BLaER1 treated with 17β-estradiol and CSF1 and Interleukin-3, amounts not matched to agents 10 nM and 100 nM (cell line): ENCODE results near the gene MEI1.

ENCODE experiments used
- H3K27ac ChIP-seq, 11 experiments: shearing (Covaris generic); formaldehyde crosslinking; 2 replicates each; pipeline ENCODE4 v1.8.1; 2022
- H3K27me3 ChIP-seq, 11 experiments: shearing (Covaris generic); formaldehyde crosslinking; 2 replicates each; pipeline ENCODE4 v1.8.1; 2022
- H3K36me3 ChIP-seq, 11 experiments: shearing (Covaris generic); formaldehyde crosslinking; 2 replicates each; pipeline ENCODE4 v1.8.1; 2022
- H3K4me1 ChIP-seq, 10 experiments: shearing (Covaris generic); formaldehyde crosslinking; 2 replicates each; pipeline ENCODE4 v1.8.1; 2022
- H3K4me2 ChIP-seq, 11 experiments: shearing (Covaris generic); formaldehyde crosslinking; 2 replicates each; pipeline ENCODE4 v1.8.1; 2022
- H3K4me3 ChIP-seq, 10 experiments: shearing (Covaris generic); formaldehyde crosslinking; 2 replicates each; pipeline ENCODE4 v1.8.1; 2022
- H3K9ac ChIP-seq, 11 experiments: shearing (Covaris generic); formaldehyde crosslinking; 2 replicates each; pipeline ENCODE4 v1.8.1; 2022
- H3K9me3 ChIP-seq, 11 experiments: shearing (Covaris generic); formaldehyde crosslinking; replicated peaks in 1 of 11; 2 replicates each; pipeline ENCODE4 v1.8.1; 2022
- H4K20me1 ChIP-seq, 11 experiments: shearing (Covaris generic); formaldehyde crosslinking; 2 replicates each; pipeline ENCODE4 v1.8.1; 2022
- Cebpa-rat ChIP-seq, 11 experiments: shearing (Covaris generic); IDR thresholded peaks; 2 replicates each; pipeline ENCODE4 v1.8.1; 2022

The MEI1 gene

DNA sequence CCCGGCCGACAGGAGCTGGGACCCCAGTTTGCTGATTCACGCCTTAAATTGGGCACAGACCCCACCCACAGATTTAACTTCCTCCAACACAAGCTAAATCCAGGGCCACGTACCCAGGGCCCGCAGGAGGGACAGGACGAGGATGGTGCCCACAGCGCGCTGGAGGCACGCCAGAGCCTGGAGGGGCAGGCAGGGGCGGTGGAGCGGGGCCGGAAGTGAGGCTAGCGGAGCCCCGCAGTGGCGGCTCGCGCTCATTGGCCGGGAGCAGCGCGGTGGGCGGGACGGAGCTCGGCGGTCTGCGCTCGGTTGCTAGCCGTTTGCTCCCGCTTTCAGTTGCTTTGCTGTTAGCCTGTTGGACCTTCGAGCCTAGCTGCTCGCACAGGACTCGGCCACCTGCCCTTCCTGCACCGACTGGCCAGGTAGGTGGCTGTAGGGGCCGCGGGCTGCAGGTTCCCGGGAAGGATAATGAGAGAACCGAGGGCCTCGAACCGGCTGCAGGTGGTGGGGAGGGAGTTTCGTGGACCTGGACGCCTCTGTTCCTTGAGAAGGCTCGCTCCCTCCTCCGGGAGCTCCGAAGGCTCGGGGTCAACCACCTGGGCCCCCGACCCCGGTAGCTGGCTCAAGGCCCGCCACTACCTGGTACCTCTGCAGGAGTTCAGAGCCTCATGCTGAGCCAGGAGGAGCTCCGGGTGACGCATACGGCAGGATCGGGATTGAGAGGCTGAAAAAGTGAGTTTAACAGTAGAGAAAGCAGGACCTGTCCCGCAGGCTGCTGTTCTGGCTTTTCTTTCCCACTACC is 101.2 kb downstream of the MEI1 start, which contains the start of gene CCDC134:
Gene CCDC134, plus strand, starts transcription at position 332 of the 799 bp plus-strand sequence. CDS start 8,212 bp downstream, outside the sequence.
- Histone ChIP-seq H3K9ac (peak within 1 kb of the TSS; percentile 80 to 88 (median 85)), H3K4me1 (peaks cover 31 to 56% (median 46%) of the 10 kb centered on the region in 10 experiments), H3K9me3 (no peaks in the 10 kb centered on the region), H3K27ac (peak within 1 kb of the TSS; percentile 67 to 92 (median 84)), H4K20me1 (no peaks in the 10 kb centered on the region; a peak in 4 of 22 replicates), H3K36me3 (peaks cover 0 to 7% (median 0%) of the 10 kb centered on the region in 11 experiments; a peak in 4 of 22 replicates), H3K4me2 (peak within 1 kb of the TSS; percentile 88 to 97 (median 94)), H3K27me3 (no peaks in the 10 kb centered on the region), H3K4me3 (peak within 1 kb of the TSS; percentile 74 to 88 (median 81))
- TF ChIP-seq Cebpa-rat (IDR thresholded peaks at IDR 0.05): no peak

DNA sequence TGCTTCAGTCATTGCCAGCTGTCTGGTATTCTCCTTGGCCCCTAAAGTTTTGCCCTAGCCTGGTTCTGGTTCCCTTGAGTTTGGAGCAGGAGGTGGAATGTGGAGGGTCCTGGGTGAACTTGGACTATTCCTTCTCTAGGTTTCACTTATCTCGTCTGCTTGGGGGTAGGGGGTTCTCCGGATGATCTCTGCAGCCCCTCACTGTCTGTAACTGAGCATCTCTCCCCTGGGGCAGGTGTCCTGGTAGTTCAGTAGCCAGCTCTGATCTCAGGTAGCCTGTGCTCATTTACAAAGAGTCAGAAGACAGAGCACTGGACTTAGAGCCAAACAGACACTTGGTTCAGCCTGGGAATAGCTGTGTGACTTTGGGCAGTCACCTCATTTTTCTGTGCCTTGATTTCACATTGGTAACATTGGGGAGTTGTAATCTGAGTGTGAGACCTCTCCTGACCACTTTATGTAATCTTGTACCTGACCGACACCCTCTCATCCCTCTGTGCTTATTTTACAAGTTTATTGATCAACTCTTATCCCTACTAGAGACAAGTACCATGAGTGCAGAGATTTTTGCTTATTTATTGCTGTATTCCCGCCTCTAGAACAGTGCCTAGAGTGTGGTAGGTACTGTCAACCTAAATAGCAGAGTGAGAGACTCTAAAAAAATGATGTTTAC is 102.0 kb downstream of the MEI1 start:
- Histone ChIP-seq H3K9me3 (no peaks in the 10 kb centered on the region), H3K27ac (peak overlapping the region; percentile 56 to 92 (median 84); a peak in 21 of 22 replicates), H3K4me1 (peaks cover 31 to 63% (median 50%) of the 10 kb centered on the region in 10 experiments), H3K4me2 (peak overlapping the region; percentile 88 to 97 (median 94)), H4K20me1 (no peaks in the 10 kb centered on the region; a peak in 4 of 22 replicates), H3K36me3 (peaks cover 0 to 5% (median 0%) of the 10 kb centered on the region in 11 experiments; a peak in 2 of 22 replicates), H3K9ac (peak overlapping the region; percentile 80 to 88 (median 85)), H3K27me3 (no peaks in the 10 kb centered on the region), H3K4me3 (peak overlapping the region; percentile 74 to 88 (median 81))
- no peak for TF ChIP-seq Cebpa-rat (IDR thresholded peaks at IDR 0.05)

DNA sequence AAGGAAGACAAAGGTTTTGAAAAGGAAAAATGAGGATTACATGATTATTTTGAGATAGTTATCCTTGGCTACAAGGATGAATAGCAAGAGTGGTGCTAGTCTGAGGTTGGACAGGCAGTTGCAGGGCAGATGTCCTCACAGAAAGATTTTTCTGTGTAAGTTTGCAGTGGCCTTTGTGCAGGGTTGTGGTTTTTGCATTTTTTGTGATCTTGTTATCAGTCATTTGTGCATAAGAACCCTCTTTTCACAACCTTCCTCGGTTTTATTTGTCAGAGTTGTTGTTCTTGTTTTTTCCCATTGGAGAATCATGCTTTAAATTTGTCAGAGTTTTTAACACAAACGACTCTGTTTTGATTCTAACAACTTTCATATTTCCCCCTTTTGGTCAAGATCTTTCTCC is 102.6 kb downstream of the MEI1 start:
- Histone ChIP-seq H3K4me2 (peak overlapping the region; percentile 88 to 97 (median 94)), H3K4me3 (peak overlapping the region; percentile 74 to 88 (median 81); a peak in 15 of 20 replicates), H3K9ac (peak overlapping the region in 10 of 11 experiments; percentile 80 to 88 (median 85); a peak in 13 of 22 replicates), H3K27me3 (no peaks in the 10 kb centered on the region), H4K20me1 (no peaks in the 10 kb centered on the region; a peak in 4 of 22 replicates), H3K36me3 (peaks cover 0 to 5% (median 0%) of the 10 kb centered on the region in 11 experiments; a peak in 2 of 22 replicates), H3K27ac (no peak overlapping the region), H3K9me3 (no peaks in the 10 kb centered on the region), H3K4me1 (peaks cover 31 to 63% (median 51%) of the 10 kb centered on the region in 10 experiments)
- no peak for TF ChIP-seq Cebpa-rat (IDR thresholded peaks at IDR 0.05)

DNA sequence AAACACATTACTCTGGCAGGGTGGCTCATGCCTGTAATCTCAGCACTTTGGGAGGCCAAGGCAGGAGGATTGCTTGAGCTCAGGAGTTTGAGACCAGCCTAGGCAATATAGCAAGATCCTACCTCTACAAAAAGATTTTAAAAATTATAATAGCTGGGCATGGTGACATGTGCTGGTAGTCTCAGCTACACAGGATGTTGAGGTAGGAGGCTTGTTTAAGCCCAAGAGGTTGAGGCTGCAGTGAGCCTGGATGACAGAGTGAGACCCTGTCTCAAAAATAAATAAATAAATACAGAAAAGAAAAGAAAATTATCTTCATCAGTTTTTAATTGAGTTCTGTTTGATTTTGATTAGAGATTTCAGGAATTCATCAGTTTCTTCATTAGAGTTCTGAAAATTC is 106.3 kb downstream of the MEI1 start:
- Histone ChIP-seq H3K4me1 (peaks cover 19 to 48% (median 38%) of the 10 kb centered on the region in 10 experiments), H4K20me1 (peaks cover 0 to 24% (median 4%) of the 10 kb centered on the region in 11 experiments; a peak in 8 of 22 replicates), H3K27ac (no peak overlapping the region; a peak in 1 of 22 replicates), H3K36me3 (peaks cover 13 to 36% (median 23%) of the 10 kb centered on the region in 11 experiments; a peak in 19 of 22 replicates), H3K9me3 (no peaks in the 10 kb centered on the region), H3K27me3 (no peaks in the 10 kb centered on the region), H3K9ac (0 out of 22 replicates have a peak overlapping the region, but pooled peaks of 1 of the 11 experiments have one; percentile 14), H3K4me2 (peak overlapping the region in 4 of 11 experiments; percentile 12 to 45 (median 34); a peak in 4 of 22 replicates), H3K4me3 (no peak overlapping the region)
- no peak for TF ChIP-seq Cebpa-rat (IDR thresholded peaks at IDR 0.05)

DNA sequence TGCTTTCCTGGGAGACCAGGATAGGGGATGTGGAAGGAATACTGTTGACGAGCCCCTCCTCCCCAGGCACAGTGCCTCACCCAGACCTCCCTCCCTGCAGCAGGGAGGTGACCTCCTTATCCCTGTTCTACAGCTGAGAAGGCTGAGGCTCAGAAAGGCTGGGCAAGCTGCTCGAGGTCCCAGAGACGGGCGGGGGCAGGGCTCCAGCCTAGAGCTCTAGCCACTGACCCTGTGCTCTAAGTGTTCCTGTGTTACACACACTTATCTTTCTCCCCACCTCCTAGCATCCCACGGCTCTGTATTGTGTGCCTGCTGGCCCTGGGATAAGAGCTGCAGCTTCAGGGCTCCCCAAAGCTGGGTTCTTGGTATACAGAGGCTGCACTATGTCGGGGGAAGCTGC is 109.1 kb downstream of the MEI1 start:
- TF ChIP-seq Cebpa-rat (IDR thresholded peaks at IDR 0.05): no peak
- no peaks in the 10 kb centered on the region for H3K27me3 ChIP-seq
- H4K20me1 ChIP-seq: peaks cover 0 to 31% (median 4%) of the 10 kb centered on the region in 11 experiments; a peak in 7 of 22 replicates
- H3K27ac ChIP-seq: peak overlapping the region in 1 of 11 experiments; percentile 7; a peak in 1 of 22 replicates
- H3K36me3 ChIP-seq: peaks cover 28 to 62% (median 49%) of the 10 kb centered on the region in 11 experiments; a peak in 21 of 22 replicates
- H3K4me3 ChIP-seq: no peak overlapping the region
- no peaks in the 10 kb centered on the region for H3K9me3 ChIP-seq
- H3K4me1 ChIP-seq: peaks cover 5 to 28% (median 21%) of the 10 kb centered on the region in 10 experiments; a peak in 18 of 20 replicates
- H3K9ac ChIP-seq: no peak overlapping the region
- H3K4me2 ChIP-seq: no peak overlapping the region

DNA sequence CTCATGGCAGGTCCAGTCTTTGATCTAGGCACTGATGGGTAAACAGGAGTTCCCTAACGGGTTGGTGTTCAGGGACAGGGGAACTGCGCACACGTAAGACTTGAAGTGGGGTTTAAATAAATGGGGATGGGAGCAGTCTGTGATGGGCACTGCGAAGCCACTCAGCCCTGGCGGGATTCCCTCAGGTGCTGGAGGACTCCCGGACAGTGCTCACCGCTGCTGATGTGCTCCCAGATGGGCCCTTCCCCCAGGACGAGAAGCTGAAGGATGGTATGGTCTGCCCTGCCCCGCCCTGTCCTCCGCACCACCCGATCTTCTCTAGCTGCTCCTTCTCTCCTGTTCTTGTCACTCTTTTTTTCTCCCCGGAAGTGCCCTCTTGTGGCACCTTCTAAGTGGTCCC is 110.7 kb downstream of the MEI1 start:
- Histone ChIP-seq H3K27me3 (no peaks in the 10 kb centered on the region), H3K4me1 (peaks cover 0 to 16% (median 12%) of the 10 kb centered on the region in 10 experiments; a peak in 15 of 20 replicates), H4K20me1 (peaks cover 0 to 38% (median 4%) of the 10 kb centered on the region in 11 experiments; a peak in 7 of 22 replicates), H3K4me3 (no peak overlapping the region), H3K36me3 (peaks cover 32 to 79% (median 64%) of the 10 kb centered on the region in 11 experiments), H3K27ac (no peak overlapping the region), H3K9me3 (no peaks in the 10 kb centered on the region), H3K9ac (no peak overlapping the region), H3K4me2 (no peak overlapping the region)
- no peak for TF ChIP-seq Cebpa-rat (IDR thresholded peaks at IDR 0.05)

DNA sequence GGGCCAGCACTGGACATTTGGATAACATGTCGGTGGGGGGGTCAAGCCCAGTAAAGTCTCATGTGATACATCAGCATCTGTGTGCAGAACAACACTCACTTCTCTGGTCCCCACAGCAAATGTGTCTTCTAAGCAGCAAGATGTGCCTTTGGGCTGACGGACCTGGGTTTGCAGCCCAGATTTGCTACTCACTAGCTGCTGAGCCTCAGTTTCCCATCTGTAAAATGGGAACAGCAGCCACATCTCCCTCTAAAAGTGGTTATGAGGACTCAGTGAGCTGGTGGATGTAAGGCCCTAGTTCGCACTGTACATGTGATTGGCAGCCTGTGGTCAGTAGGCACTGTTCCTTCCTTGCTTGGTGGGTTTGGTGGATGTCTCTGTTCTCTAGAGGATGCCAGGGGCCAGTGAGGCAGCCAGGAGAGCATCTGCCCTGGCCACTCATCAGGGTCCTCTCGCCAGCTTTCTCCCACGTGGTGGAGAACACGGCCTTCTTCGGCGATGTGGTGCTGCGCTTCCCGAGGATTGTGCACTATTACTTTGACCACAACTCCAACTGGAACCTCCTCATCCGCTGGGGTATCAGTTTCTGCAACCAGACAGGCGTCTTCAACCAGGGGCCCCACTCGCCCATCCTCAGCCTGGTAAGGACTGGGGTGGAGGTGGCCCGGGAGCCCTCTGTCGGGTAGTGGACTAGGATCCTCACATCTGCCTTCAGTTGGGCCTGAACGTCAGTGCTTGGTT is 113.7 kb downstream of the MEI1 start:
- TF ChIP-seq Cebpa-rat (IDR thresholded peaks at IDR 0.05): no peak
- Histone ChIP-seq H3K4me2 (no peak overlapping the region), H3K27ac (no peak overlapping the region), H3K9me3 (no peaks in the 10 kb centered on the region), H3K4me3 (no peak overlapping the region), H3K36me3 (peaks cover 43 to 98% (median 81%) of the 10 kb centered on the region in 11 experiments), H3K9ac (peak overlapping the region in 1 of 11 experiments; percentile 24; a peak in 2 of 22 replicates), H3K4me1 (no peaks in the 10 kb centered on the region), H4K20me1 (peaks cover 0 to 35% (median 4%) of the 10 kb centered on the region in 11 experiments; a peak in 7 of 22 replicates), H3K27me3 (no peaks in the 10 kb centered on the region)

DNA sequence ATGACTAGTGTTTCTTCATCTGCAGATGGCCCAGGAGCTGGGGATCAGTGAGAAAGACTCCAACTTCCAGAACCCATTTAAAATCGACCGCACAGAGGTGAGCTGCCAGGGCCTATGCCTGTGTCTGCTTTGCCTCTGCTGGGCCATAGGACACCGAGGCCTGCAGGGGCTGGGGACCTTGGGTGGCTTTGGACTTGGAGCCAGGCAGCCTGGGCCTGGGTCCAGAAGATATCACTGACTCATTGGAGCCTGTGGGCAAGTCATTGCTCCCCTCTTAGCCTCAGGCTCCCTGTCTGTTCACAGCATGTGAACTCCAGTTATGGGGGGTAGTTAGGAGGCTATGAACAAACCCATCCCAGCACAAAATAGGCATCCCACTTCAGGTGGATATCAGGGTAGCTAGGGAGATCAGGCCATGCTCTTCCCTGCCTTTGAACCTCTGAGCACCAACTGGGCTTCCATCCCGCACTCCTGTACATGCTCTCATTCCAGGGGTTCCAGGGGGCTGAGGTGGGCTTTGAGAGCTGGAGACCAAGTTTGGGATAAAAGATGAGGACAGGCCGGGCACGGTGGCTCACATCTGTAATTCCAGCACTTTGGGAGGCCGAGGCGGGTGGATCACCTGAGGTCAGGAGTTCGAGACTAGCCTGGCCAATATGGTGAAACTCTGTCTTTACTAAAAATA is 114.6 kb downstream of the MEI1 start:
- Histone ChIP-seq H3K9ac (no peak overlapping the region), H3K27me3 (no peaks in the 10 kb centered on the region), H3K4me1 (no peaks in the 10 kb centered on the region; a peak in 1 of 20 replicates), H3K4me3 (no peak overlapping the region), H3K36me3 (peaks cover 47 to 98% (median 79%) of the 10 kb centered on the region in 11 experiments), H4K20me1 (peaks cover 0 to 26% (median 4%) of the 10 kb centered on the region in 11 experiments; a peak in 6 of 22 replicates), H3K9me3 (no peaks in the 10 kb centered on the region), H3K4me2 (no peak overlapping the region), H3K27ac (no peak overlapping the region)
- TF ChIP-seq Cebpa-rat (IDR thresholded peaks at IDR 0.05): no peak
